K562 (cell line): ENCODE measurements around the gene CCDC200. TPM values are rescaled to one million over a fixed set of nuclear protein-coding genes. Genes with fewer than 3 reads are reported as not detected.

ENCODE experiments used
- BHLHE40 ChIP-seq: IDR thresholded peaks from 2 replicates; pipeline ENCODE4 v1.6.1; 2011; ENCODE audit warnings: low read length, improper control_type of control experiment
- BRCA1 ChIP-seq, 2 experiments: fragments of 450-650 bp in 1 of 2; sonication (generic) in 1 of 2; formaldehyde crosslinking in 1 of 2; IDR thresholded peaks; 2 replicates each; pipeline versions ENCODE4 v1.5.0 to v1.6.1; 2017 to 2020; ENCODE audit warnings: mild to moderate bottlenecking in 1 of 2, missing genetic modification reagents in 1 of 2
- BRD9 ChIP-seq: fragments of 450-650 bp; IDR thresholded peaks from 2 replicates; pipeline ENCODE4 v1.6.1; 2018; ENCODE audit warnings: low read depth; ENCODE audit not compliant: partially characterized antibody
- CEBPG ChIP-seq, 3 experiments: fragments of 200-800 bp in 1 of 3; sonication (Bioruptor generic) in 1 of 3; sonication (generic) in 1 of 3; formaldehyde crosslinking in 1 of 3; IDR thresholded peaks in 2 of 3; conservative IDR thresholded peaks in 1 of 3; 2 replicates each; pipeline versions ENCODE4 v1.6.1 to v1.8.0; 2016 to 2022; ENCODE audit warnings: missing compliant biosample characterization in 2 of 3, missing genetic modification characterization in 2 of 3, mild to moderate bottlenecking in 1 of 3, missing genetic modification reagents in 1 of 3
- CXXC5 ChIP-seq: fragments of 250-450 bp; sonication (Bioruptor Pico); IDR thresholded peaks from 2 replicates; pipeline ENCODE4 v1.8.0; 2022; ENCODE audit warnings: inconsistent platforms, mild to moderate bottlenecking, moderate library complexity
- ELF2 ChIP-seq: fragments of 250-450 bp; sonication (Bioruptor Pico); IDR thresholded peaks from 2 replicates; pipeline ENCODE4 v1.5.0; 2021; ENCODE audit warnings: mild to moderate bottlenecking
- GTF2E2 ChIP-seq: fragments of 200-800 bp; sonication (Bioruptor generic); IDR thresholded peaks from 2 replicates; pipeline ENCODE4 v1.6.1; 2016; ENCODE audit warnings: missing genetic modification characterization, missing compliant biosample characterization
- HNRNPH1 ChIP-seq: fragments of 200-400 bp; formaldehyde crosslinking; optimal IDR thresholded peaks from 2 replicates; pipeline ENCODE3; 2017; ENCODE audit warnings: low read depth, mild to moderate bottlenecking, low read length, moderate library complexity
- NR4A1 ChIP-seq, 2 experiments: fragments of 250-450 bp in 1 of 2; fragments of 450-650 bp in 1 of 2; sonication (Bioruptor Pico) in 1 of 2; IDR thresholded peaks; 2 replicates each; pipeline versions ENCODE4 v1.4.0 to v1.6.1; 2016 to 2020; ENCODE audit warnings: mild to moderate bottlenecking in 2 of 2, missing compliant biosample characterization in 1 of 2, missing genetic modification characterization in 1 of 2, moderate library complexity in 1 of 2
- PML ChIP-seq: IDR thresholded peaks from 2 replicates; pipeline ENCODE4 v1.6.1; 2012; ENCODE audit warnings: low read length, inconsistent platforms
- RBM17 ChIP-seq: fragments of 200-400 bp; formaldehyde crosslinking; IDR thresholded peaks from 2 replicates; pipeline ENCODE4 v1.6.1; 2017; ENCODE audit warnings: low read depth, mild to moderate bottlenecking, low read length, borderline replicate concordance
- SMAD1 ChIP-seq: fragments of 150-350 bp; IDR thresholded peaks from 2 replicates; pipeline ENCODE4 v1.6.1; 2014; ENCODE audit warnings: low read length, low read depth; ENCODE audit not compliant: partially characterized antibody
- SREBF1 ChIP-seq: fragments of 150-350 bp; IDR thresholded peaks from 2 replicates; pipeline ENCODE4 v1.6.1; 2014; ENCODE audit warnings: antibody characterized with exemption, low read depth, low read length, borderline replicate concordance
- TAF7 ChIP-seq: fragments of 450-650 bp; IDR thresholded peaks from 2 replicates; pipeline ENCODE4 v1.6.1; 2016; ENCODE audit warnings: missing genetic modification characterization, missing compliant biosample characterization
- TCF3 ChIP-seq: sonication (generic); formaldehyde crosslinking; IDR thresholded peaks from 2 replicates; pipeline ENCODE4 v1.4.0; 2020; ENCODE audit warnings: mild to moderate bottlenecking, missing genetic modification reagents
- ZNF311 ChIP-seq: fragments of 250-450 bp; sonication (Bioruptor Pico); IDR thresholded peaks from 2 replicates; pipeline ENCODE4 v1.4.0; 2020; ENCODE audit warnings: mild to moderate bottlenecking, moderate library complexity
- ZNF384 ChIP-seq: IDR thresholded peaks from 2 replicates; pipeline ENCODE4 v1.6.1; 2012; ENCODE audit warnings: low read depth, low read length, improper control_type of control experiment
- ZNF77 ChIP-seq: fragments of 250-450 bp; sonication (Bioruptor Pico); IDR thresholded peaks from 2 replicates; pipeline ENCODE4 v1.5.0; 2020
- polyA plus RNA-seq, 8 experiments: library from polyadenylated mRNA; depleted of rRNA in 4 of 8; stranded (reverse) in 5 of 8; unstranded in 3 of 8; fragments of >200 nt; fragmentation: Nextera tagmentation in 2 of 8; fragmentation: Illumina TruSeq in 1 of 8; extraction: Ambion mirVana in 2 of 8; extraction: Trizol in 1 of 8; gene quantifications; 2 replicates each; pipeline versions ENCODE4 v1.2.1 to v1.2.3, GENCODE V29; 2011 to 2014; ENCODE audit warnings: inconsistent platforms in 1 of 8, missing spikeins in 1 of 8
- total RNA-seq, 7 experiments: library from RNA; depleted of rRNA in 6 of 7; stranded (reverse); fragments of >200 nt in 6 of 7; fragmentation: Illumina TruSeq in 2 of 7; extraction: Trizol in 2 of 7; gene quantifications; 2 replicates each; pipeline versions ENCODE4 v1.2.1 to v1.2.3, GENCODE V29; 2011 to 2021; ENCODE audit warnings: low replicate concordance in 1 of 7
- TF ChIP-seq, protein P1 (sequence below), 2 experiments: fragments of 150-350 bp in 1 of 2; IDR thresholded peaks; 2 replicates each; pipeline ENCODE4 v1.6.1; 2012 to 2016; ENCODE audit warnings: low read depth in 2 of 2, low read length in 2 of 2, mild to moderate bottlenecking in 1 of 2, moderate library complexity in 1 of 2
- TF ChIP-seq, protein P2 (sequence below): fragments of 250-450 bp; sonication (Bioruptor Pico); IDR thresholded peaks from 2 replicates; pipeline ENCODE4 v1.8.0; 2021; ENCODE audit warnings: borderline replicate concordance, mild to moderate bottlenecking, moderate library complexity; ENCODE audit not compliant: poor library complexity, severe bottlenecking
- TF ChIP-seq, protein P3 (sequence below): fragments of 450-650 bp; formaldehyde crosslinking; IDR thresholded peaks from 2 replicates; pipeline ENCODE4 v1.4.0; 2020; ENCODE audit warnings: mild to moderate bottlenecking, mixed read lengths

The CCDC200 gene
- total and polyA plus RNA-seq, 9 of the 15 experiments (the other 6 are each of a cell fraction or from before 2014, with no cell fraction given), result 0.14 TPM; not detected in 8

DNA sequence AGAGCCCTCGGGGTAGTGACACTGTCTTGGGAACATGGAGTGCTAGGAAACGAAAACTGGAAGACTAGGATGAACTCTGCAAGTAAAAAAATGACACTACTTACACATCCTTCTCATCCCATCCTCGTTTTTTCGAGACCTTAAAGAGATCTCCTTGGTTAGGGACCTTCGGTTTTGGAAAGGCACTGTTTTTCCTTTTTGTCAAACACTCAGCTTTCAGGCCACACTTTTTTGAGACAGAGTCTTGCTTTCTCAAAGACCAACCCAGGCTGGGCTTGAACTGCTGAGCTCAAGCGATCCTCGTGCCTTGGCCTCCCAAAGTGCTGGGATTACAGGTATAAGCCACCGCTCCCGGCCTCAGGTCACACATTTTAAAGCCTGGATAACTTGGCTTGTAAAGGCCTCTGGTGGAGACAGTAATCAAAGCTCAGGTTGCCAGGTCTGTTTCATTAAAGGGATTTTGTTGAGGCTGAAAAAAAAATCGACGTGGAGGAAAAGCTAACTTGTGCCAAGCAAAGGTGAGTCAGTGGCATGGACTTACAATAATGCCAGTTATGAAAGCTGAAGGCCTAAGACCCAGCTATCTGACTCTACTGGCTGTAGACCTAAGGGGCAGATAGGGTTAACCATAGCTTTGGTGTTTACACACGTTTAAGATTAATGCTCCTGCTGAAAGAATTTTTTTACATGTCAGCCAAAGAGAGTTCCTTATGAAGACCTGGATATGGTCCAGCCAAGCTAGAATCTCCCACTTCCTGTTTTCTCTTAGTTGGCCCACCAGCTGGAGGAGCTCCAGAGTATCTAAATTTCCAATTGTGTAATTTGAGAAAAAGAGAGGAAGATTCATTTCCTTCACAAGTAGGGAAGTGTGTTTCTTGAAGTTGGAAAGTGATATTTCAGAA, 56.6 kb downstream of the CCDC200 start (continued):
- TF ChIP-seq, protein P1, sequence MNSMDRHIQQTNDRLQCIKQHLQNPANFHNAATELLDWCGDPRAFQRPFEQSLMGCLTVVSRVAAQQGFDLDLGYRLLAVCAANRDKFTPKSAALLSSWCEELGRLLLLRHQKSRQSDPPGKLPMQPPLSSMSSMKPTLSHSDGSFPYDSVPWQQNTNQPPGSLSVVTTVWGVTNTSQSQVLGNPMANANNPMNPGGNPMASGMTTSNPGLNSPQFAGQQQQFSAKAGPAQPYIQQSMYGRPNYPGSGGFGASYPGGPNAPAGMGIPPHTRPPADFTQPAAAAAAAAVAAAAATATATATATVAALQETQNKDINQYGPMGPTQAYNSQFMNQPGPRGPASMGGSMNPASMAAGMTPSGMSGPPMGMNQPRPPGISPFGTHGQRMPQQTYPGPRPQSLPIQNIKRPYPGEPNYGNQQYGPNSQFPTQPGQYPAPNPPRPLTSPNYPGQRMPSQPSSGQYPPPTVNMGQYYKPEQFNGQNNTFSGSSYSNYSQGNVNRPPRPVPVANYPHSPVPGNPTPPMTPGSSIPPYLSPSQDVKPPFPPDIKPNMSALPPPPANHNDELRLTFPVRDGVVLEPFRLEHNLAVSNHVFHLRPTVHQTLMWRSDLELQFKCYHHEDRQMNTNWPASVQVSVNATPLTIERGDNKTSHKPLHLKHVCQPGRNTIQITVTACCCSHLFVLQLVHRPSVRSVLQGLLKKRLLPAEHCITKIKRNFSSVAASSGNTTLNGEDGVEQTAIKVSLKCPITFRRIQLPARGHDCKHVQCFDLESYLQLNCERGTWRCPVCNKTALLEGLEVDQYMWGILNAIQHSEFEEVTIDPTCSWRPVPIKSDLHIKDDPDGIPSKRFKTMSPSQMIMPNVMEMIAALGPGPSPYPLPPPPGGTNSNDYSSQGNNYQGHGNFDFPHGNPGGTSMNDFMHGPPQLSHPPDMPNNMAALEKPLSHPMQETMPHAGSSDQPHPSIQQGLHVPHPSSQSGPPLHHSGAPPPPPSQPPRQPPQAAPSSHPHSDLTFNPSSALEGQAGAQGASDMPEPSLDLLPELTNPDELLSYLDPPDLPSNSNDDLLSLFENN (IDR thresholded peaks at IDR 0.05; ENCODE audit: low read depth in 2 of 2, low read length in 2 of 2), result no peak
- TF ChIP-seq HNRNPH1, result no peak
- TF ChIP-seq ZNF384, result no peak
- TF ChIP-seq ZNF77 (CRISPR knock-in tag), result no peak
- TF ChIP-seq TCF3 (CRISPR knock-in tag), result peak; percentile 26; the same call in 1 of the 2 replicates
- no peak for TF ChIP-seq RBM17
- TF ChIP-seq BRCA1 (IDR thresholded peaks at IDR 0.05), result no peak
- TF ChIP-seq BRCA1 (CRISPR knock-in tag; IDR thresholded peaks at IDR 0.05), result no peak
- no peak for TF ChIP-seq TAF7 (tag)
- TF ChIP-seq BHLHE40, result peak; percentile 45; the same call in 1 of the 2 replicates
- TF ChIP-seq PML, result no peak
- no peak for TF ChIP-seq CEBPG (CRISPR knock-in tag; IDR thresholded peaks at IDR 0.05)
- peak in 1 of 2 experiments; percentile 45; a peak in 1 of 4 replicates for TF ChIP-seq CEBPG (tag; conservative IDR thresholded peaks at IDR 0.05 in 1 of 2, IDR thresholded peaks at IDR 0.05 in 1 of 2)
- no peak for TF ChIP-seq ELF2 (CRISPR knock-in tag)
- peak; percentile 25 for TF ChIP-seq BRD9
- no peak for TF ChIP-seq GTF2E2 (tag)
- TF ChIP-seq SMAD1, result no peak
- TF ChIP-seq, protein P2, sequence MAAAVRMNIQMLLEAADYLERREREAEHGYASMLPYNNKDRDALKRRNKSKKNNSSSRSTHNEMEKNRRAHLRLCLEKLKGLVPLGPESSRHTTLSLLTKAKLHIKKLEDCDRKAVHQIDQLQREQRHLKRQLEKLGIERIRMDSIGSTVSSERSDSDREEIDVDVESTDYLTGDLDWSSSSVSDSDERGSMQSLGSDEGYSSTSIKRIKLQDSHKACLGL (CRISPR knock-in tag), result no peak
- TF ChIP-seq ZNF311 (CRISPR knock-in tag), result no peak
- no peak for TF ChIP-seq CXXC5
- no peak for TF ChIP-seq SREBF1
- TF ChIP-seq NR4A1 (CRISPR knock-in tag; IDR thresholded peaks at IDR 0.05), result no peak
- TF ChIP-seq NR4A1 (tag; IDR thresholded peaks at IDR 0.05), result 0 out of 2 replicates have a peak, but pooled peaks have one; percentile 6
- TF ChIP-seq, protein P3, sequence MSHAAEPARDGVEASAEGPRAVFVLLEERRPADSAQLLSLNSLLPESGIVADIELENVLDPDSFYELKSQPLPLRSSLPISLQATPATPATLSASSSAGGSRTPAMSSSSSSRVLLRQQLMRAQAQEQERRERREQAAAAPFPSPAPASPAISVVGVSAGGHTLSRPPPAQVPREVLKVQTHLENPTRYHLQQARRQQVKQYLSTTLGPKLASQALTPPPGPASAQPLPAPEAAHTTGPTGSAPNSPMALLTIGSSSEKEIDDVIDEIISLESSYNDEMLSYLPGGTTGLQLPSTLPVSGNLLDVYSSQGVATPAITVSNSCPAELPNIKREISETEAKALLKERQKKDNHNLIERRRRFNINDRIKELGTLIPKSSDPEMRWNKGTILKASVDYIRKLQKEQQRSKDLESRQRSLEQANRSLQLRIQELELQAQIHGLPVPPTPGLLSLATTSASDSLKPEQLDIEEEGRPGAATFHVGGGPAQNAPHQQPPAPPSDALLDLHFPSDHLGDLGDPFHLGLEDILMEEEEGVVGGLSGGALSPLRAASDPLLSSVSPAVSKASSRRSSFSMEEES (CRISPR knock-in tag), result no peak
